Fibroblast of the conjunctiva (primary cell): ENCODE data around the gene CD27.
"Not testable (repeated sequence)": the region's sequence is repeated elsewhere in the genome, so short reads cannot be mapped to it uniquely, and the experiment has no call there.

Experiments
- DNase-seq: peaks from one replicate; pipeline ENCODE4 v3.0.0-alpha.2; 2010; ENCODE audit warnings: low read depth

Gene CD27

GRCh38 chr12:6444704-6445688 lies at the start of gene CD27:
Gene CD27, plus strand, starts transcription at chr12:6444955. Its CDS starts 141 bp downstream, at chr12:6445096.
- no peak for DNase-seq

- no peak for DNase-seq
Measured at GRCh38 chr12:6396031-6396430, 48.7 kb upstream of the CD27 start.

- DNase-seq, result no peak
Measured at GRCh38 chr12:6399884-6400644, 44.7 kb upstream of the CD27 start.

- no peak for DNase-seq
Measured at GRCh38 chr12:6404390-6404789, 40.4 kb upstream of the CD27 start.

GRCh38 chr12:6405963-6406362 lies 38.8 kb upstream of the CD27 start:
- no peak for DNase-seq

GRCh38 chr12:6407236-6407954 lies 37.4 kb upstream of the CD27 start:
- no peak for DNase-seq

GRCh38 chr12:6416596-6416995 lies 28.2 kb upstream of the CD27 start:
- no peak for DNase-seq

GRCh38 chr12:6418796-6419195 lies 26.0 kb upstream of the CD27 start:
- no peak for DNase-seq

GRCh38 chr12:6420364-6420763 lies 24.4 kb upstream of the CD27 start:
- DNase-seq, result no peak

- DNase-seq, result peak; percentile 89
Measured at GRCh38 chr12:6423267-6424007, 21.3 kb upstream of the CD27 start.

GRCh38 chr12:6424008-6424347 lies 20.8 kb upstream of the CD27 start:
- DNase-seq, result no peak

- no peak for DNase-seq
Measured at GRCh38 chr12:6424866-6425265, 19.9 kb upstream of the CD27 start.

- DNase-seq, result no peak
Measured at GRCh38 chr12:6425590-6426531, 18.9 kb upstream of the CD27 start.

GRCh38 chr12:6426882-6427671 lies 17.7 kb upstream of the CD27 start:
- no peak for DNase-seq

GRCh38 chr12:6427796-6428195 lies 17.0 kb upstream of the CD27 start:
- not testable (repeated sequence) for DNase-seq

GRCh38 chr12:6428326-6428725 lies 16.4 kb upstream of the CD27 start:
- no peak for DNase-seq

GRCh38 chr12:6430124-6430989 lies 14.4 kb upstream of the CD27 start:
- DNase-seq, result peak; percentile 97

- no peak for DNase-seq
Measured at GRCh38 chr12:6432991-6433390, 11.8 kb upstream of the CD27 start.
